HepG2 (cell line): ENCODE measurements around the gene CYP4F8.

Experiments
- ATF3 ChIP-seq: sonication (generic); formaldehyde crosslinking; IDR thresholded peaks from 2 replicates; pipeline ENCODE4 v1.4.0; 2020; ENCODE audit warnings: missing genetic modification reagents
- CREB3 ChIP-seq: sonication (generic); formaldehyde crosslinking; IDR thresholded peaks from 2 replicates; pipeline ENCODE4 v1.5.0; 2020; ENCODE audit warnings: missing genetic modification reagents
- CTCF ChIP-seq: sonication (generic); formaldehyde crosslinking; IDR thresholded peaks from 2 replicates; pipeline ENCODE4 v1.5.0; 2020; ENCODE audit warnings: mild to moderate bottlenecking, missing genetic modification reagents, moderate library complexity
- GMEB1 ChIP-seq: sonication (generic); formaldehyde crosslinking; IDR thresholded peaks from 2 replicates; pipeline ENCODE4 v1.5.1; 2020; ENCODE audit warnings: missing genetic modification reagents, mild to moderate bottlenecking, borderline replicate concordance
- HNF4G ChIP-seq, 2 experiments: sonication (generic) in 1 of 2; formaldehyde crosslinking in 1 of 2; IDR thresholded peaks; 2 replicates each; pipeline versions ENCODE4 v1.4.0 to v1.6.1; 2011 to 2020; ENCODE audit warnings: borderline replicate concordance in 2 of 2, low read depth in 2 of 2, mild to moderate bottlenecking in 2 of 2, low read length in 1 of 2, missing genetic modification reagents in 1 of 2, moderate library complexity in 1 of 2
- MBD4 ChIP-seq: IDR thresholded peaks from 2 replicates; pipeline ENCODE4 v1.6.1; 2012; ENCODE audit warnings: low read length, inconsistent platforms, borderline replicate concordance
- NBN ChIP-seq: fragments of 450-650 bp; conservative IDR thresholded peaks from 2 replicates; pipeline ENCODE4 v1.6.1; 2017
- TOE1 ChIP-seq: sonication (generic); formaldehyde crosslinking; IDR thresholded peaks from 2 replicates; pipeline ENCODE4 v1.4.0; 2020; ENCODE audit warnings: mild to moderate bottlenecking, missing genetic modification reagents
- ZNF225 ChIP-seq: sonication (generic); formaldehyde crosslinking; IDR thresholded peaks from 2 replicates; pipeline ENCODE4 v1.4.0; 2020; ENCODE audit warnings: mild to moderate bottlenecking, missing genetic modification reagents
- ZNF281 ChIP-seq: sonication (generic); formaldehyde crosslinking; IDR thresholded peaks from 2 replicates; pipeline ENCODE4 v1.4.0; 2020; ENCODE audit warnings: missing genetic modification reagents, borderline replicate concordance

GRCh38 chr19:15589760-15590451 is 25.1 kb upstream of the CYP4F8 start:
- TF ChIP-seq HNF4G (IDR thresholded peaks at IDR 0.05; ENCODE audit: borderline replicate concordance, low read depth, low read length) (no peak), HNF4G (CRISPR knock-in tag; IDR thresholded peaks at IDR 0.05; ENCODE audit: borderline replicate concordance, low read depth) (no peak), NBN (no peak), ZNF225 (CRISPR knock-in tag) (no peak), CTCF (CRISPR knock-in tag) (no peak), ATF3 (CRISPR knock-in tag) (no peak), TOE1 (CRISPR knock-in tag) (no peak), ZNF281 (CRISPR knock-in tag) (no peak), GMEB1 (CRISPR knock-in tag) (no peak), CREB3 (CRISPR knock-in tag) (no peak), MBD4 (no peak)
